Measurements from ENCODE around the gene ITSN1.
"Not testable (repeated sequence)": the region's sequence is repeated elsewhere in the genome, so short reads cannot be mapped to it uniquely, and the experiment has no call there.

ITSN1 gene

GRCh38 chr21:33780631-33781030 lies 138.3 kb downstream of the ITSN1 start:
- in situ Hi-C loops (cut with MboI; ENCODE audit: low sequenced_read_pairs, unreplicated experiment): no loop called here
- DNase-seq (ENCODE audit: low spot score): no peak
- no peak for TF ChIP-seq CTCF (IDR thresholded peaks at IDR 0.05; ENCODE audit: borderline replicate concordance, control extremely low read depth, extremely low read depth, insufficient read depth, missing control alignments)

GRCh38 chr21:33781121-33781520 lies 138.8 kb downstream of the ITSN1 start:
- DNase-seq (ENCODE audit: low spot score): no peak
- TF ChIP-seq CTCF (IDR thresholded peaks at IDR 0.05; ENCODE audit: borderline replicate concordance, control extremely low read depth, extremely low read depth, insufficient read depth, missing control alignments): no peak
- in situ Hi-C loops (cut with MboI; ENCODE audit: low sequenced_read_pairs, unreplicated experiment): no loop called here

GRCh38 chr21:33783187-33783979 lies 141.1 kb downstream of the ITSN1 start:
- TF ChIP-seq CTCF (IDR thresholded peaks at IDR 0.05; ENCODE audit: borderline replicate concordance, control extremely low read depth, extremely low read depth, insufficient read depth, missing control alignments): no peak
- DNase-seq (ENCODE audit: low spot score): no peak
- in situ Hi-C loops (cut with MboI; ENCODE audit: low sequenced_read_pairs, unreplicated experiment): no loop called here

- TF ChIP-seq CTCF (IDR thresholded peaks at IDR 0.05; ENCODE audit: borderline replicate concordance, control extremely low read depth, extremely low read depth, insufficient read depth, missing control alignments): no peak
- DNase-seq (ENCODE audit: low spot score): no peak
- in situ Hi-C loops (cut with MboI; ENCODE audit: low sequenced_read_pairs, unreplicated experiment): no loop called here
Observed at GRCh38 chr21:33787431-33787830, 145.1 kb downstream of the ITSN1 start.

- in situ Hi-C loops (cut with MboI; ENCODE audit: low sequenced_read_pairs, unreplicated experiment); DNase-seq (ENCODE audit: low spot score): not testable (repeated sequence)
Observed at GRCh38 chr21:33788438-33788837, 146.1 kb downstream of the ITSN1 start.

GRCh38 chr21:33789697-33790096 lies 147.4 kb downstream of the ITSN1 start:
- no peak for TF ChIP-seq CTCF (IDR thresholded peaks at IDR 0.05; ENCODE audit: borderline replicate concordance, control extremely low read depth, extremely low read depth, insufficient read depth, missing control alignments)
- in situ Hi-C loops (cut with MboI; ENCODE audit: low sequenced_read_pairs, unreplicated experiment): no loop called here
- no peak for DNase-seq (ENCODE audit: low spot score)

GRCh38 chr21:33791073-33791472 lies 148.8 kb downstream of the ITSN1 start:
- DNase-seq (ENCODE audit: low spot score): no peak
- no peak for TF ChIP-seq CTCF (IDR thresholded peaks at IDR 0.05; ENCODE audit: borderline replicate concordance, control extremely low read depth, extremely low read depth, insufficient read depth, missing control alignments)
- in situ Hi-C loops (cut with MboI; ENCODE audit: low sequenced_read_pairs, unreplicated experiment): no loop called here

All from GM13976 (cell line).